Heart left ventricle (tissue), 16 donors: ENCODE data around the gene DDAH2. TPM values are rescaled to one million over a fixed set of nuclear protein-coding genes. Genes with fewer than 3 reads are reported as not detected.

Source experiments
- ATAC-seq, 4 donors: fragments of 200-7000 bp; cut with Tn5 transposase; one replicate each; pipeline ENCODE4 v1.9.1; 2020 to 2022; ENCODE audit warnings: moderate library complexity in 4 of 4, mild to moderate bottlenecking in 3 of 4, moderate number of reproducible peaks in 1 of 4
- DNase-seq, 5 donors: peaks; one replicate each; pipeline ENCODE4 v3.0.0-alpha.2; 2020
- H3K27ac ChIP-seq, 12 donors: fragments of 200-600 bp; sonication (generic) in 4 of 12; one replicate each; pipeline versions ENCODE4 v1.5.0 to v1.8.0; 2016 to 2022; ENCODE audit warnings: mild to moderate bottlenecking in 2 of 12
- H3K27me3 ChIP-seq, 9 donors: fragments of 200-600 bp; sonication (generic) in 2 of 9; one replicate each; pipeline versions ENCODE4 v1.5.1 to v1.8.0; 2016 to 2022; ENCODE audit warnings: mild to moderate bottlenecking in 3 of 9
- H3K36me3 ChIP-seq, 9 donors: fragments of 200-600 bp; sonication (generic) in 2 of 9; one replicate each; pipeline versions ENCODE4 v1.5.0 to v1.8.0; 2018 to 2022; ENCODE audit warnings: mild to moderate bottlenecking in 2 of 9
- H3K4me1 ChIP-seq, 12 donors: fragments of 200-600 bp; sonication (generic) in 4 of 12; one replicate each; pipeline versions ENCODE4 v1.5.0 to v1.8.0; 2016 to 2022; ENCODE audit warnings: mild to moderate bottlenecking in 3 of 12
- H3K4me3 ChIP-seq, 12 donors: fragments of 200-600 bp; sonication (generic) in 4 of 12; one replicate each; pipeline versions ENCODE4 v1.5.0 to v1.8.0; 2017 to 2022; ENCODE audit warnings: mild to moderate bottlenecking in 9 of 12, moderate library complexity in 4 of 12
- H3K9me3 ChIP-seq, 12 donors: fragments of 200-600 bp; sonication (generic) in 4 of 12; one replicate each; pipeline versions ENCODE4 v1.5.0 to v1.8.0; 2016 to 2022; ENCODE audit warnings: mild to moderate bottlenecking in 1 of 12
- CTCF ChIP-seq, 12 donors: fragments of 200-600 bp; sonication (generic) in 4 of 12; IDR thresholded peaks; one replicate each; pipeline versions ENCODE4 v1.5.0 to v1.8.0; 2018 to 2022; ENCODE audit warnings: antibody characterized with exemption in 12 of 12, mild to moderate bottlenecking in 5 of 12
- POLR2A ChIP-seq, 2 donors: fragments of 450-650 bp; IDR thresholded peaks; one replicate each; pipeline ENCODE4 v1.6.1; 2017; ENCODE audit warnings: antibody characterized with exemption in 2 of 2, mild to moderate bottlenecking in 2 of 2, moderate library complexity in 2 of 2
- WGBS, 4 donors: extraction: QIAGEN DNeasy Blood & Tissue Kit in 2 of 4; methylation state at CpG; one replicate each; pipeline versions ENCODE4 v1.1.5 to v1.1.7; 2013 to 2018; 5-methylcytosine and 5-hydroxymethylcytosine counted together
- intact Hi-C, 10 donors: fragments of 100-400 bp; cut with DNase I; formaldehyde crosslinking; loops; one replicate each; pipeline versions ENCODE4 v1.11.1 to v1.14.2; 2022
- polyA plus RNA-seq, 2 donors: library from polyadenylated mRNA; stranded (reverse); fragments of 200-250 nt; gene quantifications; one replicate each; pipeline ENCODE4 v1.2.3, GENCODE V29; 2013
- total RNA-seq, 9 donors: library from RNA; depleted of rRNA in 2 of 9; stranded (reverse); fragments of >200 nt in 2 of 9; fragmentation: NEBNext Ultra II Directional in 3 of 9; extraction: Animal tissue kit (Norgen Biotek cat#: 25700) in 3 of 9; gene quantifications; one replicate each; pipeline versions ENCODE4 v1.1.0 to v1.2.4, GENCODE V29; 2016 to 2023
- donor health status: ischemic (EF 13 %, LVEDD 7.1; RV severe dilation, severe dysfunction).
- donor health status: healthy with polysubstance abuse.
- donor health status: DM: no; HTN: yes; CAD: no.
- donor health status: DM: no; HTN: no; CAD: no.
- donor health status: ischemic (EF 25% LVEDD 6.9; RV normal size, moderate dysfunction).
- donor health status: ischemic (EF 25% LVEDD 5.7; RV mildly dilated, moderate dysfunction).
- donor health status: healthy.
- donor health status: DM: yes; HTN: yes; CAD: no.
- donor health status: ischemic (EF 35%, LVEDD 5.7; RV mildly dilated, moderate dysfunction).
- donor health status: nonischemic (EF 11% LVEDD 7.7; RV severe dilation, severe dysfunction).
- donor health status: DM: yes; HTN: yes; CAD: no.
- donor health status: PGD.
- donor health status: ischemic (EF 29% LVEDD 5.4; RV normal size, mild dysfunction).
- donor health status: nonischemic (EF 23%, LVEDD 6.1; RV moderate dilation, normal function).

Gene DDAH2
- total and polyA plus RNA-seq, 11 donors = 42.3 to 80.5 (median 56.8) TPM

GRCh38 chr6:31752739-31753319 lies 23.7 kb upstream of the DDAH2 start:
- WGBS, 4 donors = 71 to 76% (median 74%) methylated on average over 8 of the region's 8 CpGs

GRCh38 chr6:31750411-31751022 lies 21.4 kb upstream of the DDAH2 start:
- H3K27ac ChIP-seq = no peak overlapping the region
- H3K9me3 ChIP-seq = no peaks in the 10 kb centered on the region
- DNase-seq (no peak), ATAC-seq (peak in 1 of 4 donors; percentile 42)
- H3K4me1 ChIP-seq = no peaks in the 10 kb centered on the region
- 84 to 91% (median 88%) methylated on average over 7 of the region's 7 CpGs for WGBS, 4 donors
- intact Hi-C loops = no loop called here
- H3K36me3 ChIP-seq = peaks cover 0 to 16% (median 0%) of the 10 kb centered on the region in 9 donors
- TF ChIP-seq POLR2A (IDR thresholded peaks at IDR 0.05) = no peak
- TF ChIP-seq CTCF (IDR thresholded peaks at IDR 0.05) = no peak
- H3K27me3 ChIP-seq = no peaks in the 10 kb centered on the region
- no peak overlapping the region for H3K4me3 ChIP-seq

More at GRCh38 chr6:31752739-31753319, 23.7 kb upstream of the DDAH2 start:
- Histone ChIP-seq H3K4me3 (no peak overlapping the region), H3K27ac (no peak overlapping the region), H3K27me3 (no peaks in the 10 kb centered on the region), H3K4me1 (no peaks in the 10 kb centered on the region), H3K9me3 (no peaks in the 10 kb centered on the region), H3K36me3 (peaks cover 0 to 3% (median 0%) of the 10 kb centered on the region in 9 donors)
- ATAC-seq = no peak
- no peak for DNase-seq
- TF ChIP-seq POLR2A (IDR thresholded peaks at IDR 0.05) = no peak
- TF ChIP-seq CTCF (IDR thresholded peaks at IDR 0.05) = no peak
- intact Hi-C loops = no loop called here

DNA sequence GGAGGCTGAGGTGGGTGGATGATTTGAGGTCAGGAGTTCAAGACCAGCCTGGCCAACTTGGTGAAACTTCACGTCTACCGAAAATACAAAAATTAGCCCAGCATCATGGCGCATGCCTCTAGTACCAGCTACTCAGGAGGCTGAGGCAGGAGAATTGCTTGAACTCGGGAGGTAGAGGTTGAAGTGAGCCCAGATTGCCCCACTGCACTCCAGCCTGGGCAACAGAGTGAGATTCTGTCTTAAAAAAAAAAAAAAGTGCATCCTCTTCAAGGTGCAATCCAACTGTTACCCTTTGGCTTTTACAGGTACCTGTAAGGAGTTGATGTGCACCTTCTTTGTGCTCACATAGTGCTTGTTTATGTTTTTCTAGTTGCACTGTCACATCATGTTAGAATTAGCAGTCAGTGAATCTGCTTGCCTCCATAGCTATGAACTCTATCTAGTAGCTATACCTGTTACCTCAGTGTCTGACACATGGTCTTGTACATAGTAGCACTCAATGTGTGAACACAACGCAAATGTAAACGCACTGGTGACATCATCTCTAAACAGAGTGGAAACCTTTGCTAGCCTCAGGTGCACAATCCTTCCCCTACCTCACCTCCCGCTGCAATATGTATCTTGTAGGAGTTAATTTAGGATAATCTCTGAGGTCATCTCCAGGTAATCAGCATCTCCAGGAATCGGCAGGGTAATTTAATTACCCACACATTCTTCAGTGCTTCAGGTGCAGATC lies 20.4 kb upstream of the DDAH2 start:
- intact Hi-C loops = no loop called here
- no peaks in the 10 kb centered on the region for H3K4me1 ChIP-seq
- no peak overlapping the region for H3K4me3 ChIP-seq
- TF ChIP-seq POLR2A (IDR thresholded peaks at IDR 0.05) (no peak), CTCF (IDR thresholded peaks at IDR 0.05) (no peak)
- H3K27me3 ChIP-seq = no peaks in the 10 kb centered on the region
- ATAC-seq (no peak), DNase-seq (no peak)
- H3K36me3 ChIP-seq = peaks cover 0 to 16% (median 0%) of the 10 kb centered on the region in 9 donors
- 92 to 96% (median 93%) methylated on average over 7 to 8 of the region's 8 CpGs for WGBS, 4 donors
- H3K9me3 ChIP-seq = no peaks in the 10 kb centered on the region
- H3K27ac ChIP-seq = no peak overlapping the region

GRCh38 chr6:31744422-31744821 lies 15.3 kb upstream of the DDAH2 start:
- Histone ChIP-seq H3K4me1 (peaks cover 0 to 12% (median 9%) of the 10 kb centered on the region in 12 donors), H3K36me3 (peaks cover 0 to 22% (median 0%) of the 10 kb centered on the region in 9 donors), H3K4me3 (no peak overlapping the region), H3K9me3 (no peaks in the 10 kb centered on the region), H3K27me3 (no peaks in the 10 kb centered on the region), H3K27ac (no peak overlapping the region)
- TF ChIP-seq POLR2A (IDR thresholded peaks at IDR 0.05) (no peak), CTCF (IDR thresholded peaks at IDR 0.05) (no peak)
- DNase-seq (no peak), ATAC-seq (no peak)
- intact Hi-C loops = loop anchor here in 1 of 10 donors (5.0 kb wide), 1 partner anchor 33 kb away; the partner anchor contains the start of gene VWA7
- 48 to 66% (median 50%) methylated on average over 1 of the region's 1 CpG for WGBS, 4 donors
